ENCODE measurements around the gene PPP2R5E. TPM values are rescaled to one million over a fixed set of nuclear protein-coding genes. Genes with fewer than 3 reads are reported as not detected.

The PPP2R5E gene
- total and polyA plus RNA-seq, 2 of the 8 experiments (the other 6 are each of a cell fraction or from before 2014, with no cell fraction given): 6.8 to 64.6 TPM

DNA sequence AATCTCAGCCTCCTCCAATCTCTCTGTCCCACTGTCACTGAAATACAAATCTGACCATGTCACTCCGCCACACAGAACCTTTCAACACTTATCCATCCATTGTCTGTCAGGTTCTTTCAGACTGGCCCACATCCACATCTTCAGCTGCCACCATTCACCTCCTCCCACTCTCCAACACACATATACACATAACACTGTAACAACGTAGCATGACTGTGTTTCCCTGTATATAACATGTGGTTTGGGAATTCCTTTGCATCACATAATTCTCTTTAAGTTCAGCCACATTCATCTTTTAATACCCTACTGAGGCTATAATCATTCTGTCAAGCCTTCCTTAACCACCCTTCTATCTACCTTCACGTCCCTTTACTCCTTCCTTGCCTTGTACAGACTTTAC is 99.2 kb downstream of the PPP2R5E start:
- peaks cover 0 to 3% (median 0%) of the 10 kb centered on the region in 4 experiments; a peak in 1 of 8 replicates for H3K36me3 ChIP-seq (ENCODE audit: control insufficient read depth in 2 of 4, insufficient read depth in 4 of 4, low read length in 3 of 4)
- H3K4me1 ChIP-seq (replicated peaks in 1 of 4; ENCODE audit: control insufficient read depth in 3 of 4, insufficient read depth in 4 of 4, low read length in 3 of 4): no peaks in the 10 kb centered on the region
- H3K4me3 ChIP-seq (ENCODE audit: extremely low read depth in 1 of 4, insufficient read depth in 2 of 4, low read depth in 3 of 4, low read length in 4 of 4): no peak overlapping the region
- H3K4me2 ChIP-seq (ENCODE audit: insufficient read depth in 1 of 2, low read depth in 2 of 2, low read length in 2 of 2): no peak overlapping the region
- no peak overlapping the region for H3K18ac ChIP-seq (ENCODE audit: extremely low read depth, low read length)
- H3K23ac ChIP-seq (ENCODE audit: insufficient read length): no peak overlapping the region
- peaks cover 7 to 58% of the 10 kb centered on the region in 2 experiments for H3K79me2 ChIP-seq (ENCODE audit: control insufficient read depth in 1 of 2, insufficient read depth in 2 of 2, low read length in 2 of 2)
- H3K9me3 ChIP-seq (ENCODE audit: insufficient read depth in 2 of 2, low read depth in 1 of 2, low read length in 1 of 2): no peaks in the 10 kb centered on the region
- no peak for TF ChIP-seq GABPA (IDR thresholded peaks at IDR 0.05; ENCODE audit: borderline replicate concordance, insufficient read depth, low read length)
- no peak for TF ChIP-seq KDM1A (IDR thresholded peaks at IDR 0.05; ENCODE audit: borderline replicate concordance, low read length)
- TF ChIP-seq SP1 (IDR thresholded peaks at IDR 0.05; ENCODE audit: low read depth, low read length): no peak
- TF ChIP-seq SIX5 (IDR thresholded peaks at IDR 0.05; ENCODE audit: low read depth, low read length): no peak
- H3K27me3 ChIP-seq (replicated peaks in 1 of 4; ENCODE audit: control insufficient read depth in 3 of 4, extremely low read depth in 1 of 4, insufficient read depth in 3 of 4, low read length in 3 of 4): no peaks in the 10 kb centered on the region
- no peak overlapping the region for H4K91ac ChIP-seq (replicated peaks; ENCODE audit: insufficient read length, low read length)
- no peak overlapping the region for H3K9ac ChIP-seq (replicated peaks in 1 of 4; ENCODE audit: extremely low read depth in 1 of 4, low read depth in 3 of 4, low read length in 3 of 4)
- H4K20me1 ChIP-seq (replicated peaks in 1 of 2; ENCODE audit: control insufficient read depth in 1 of 2, insufficient read depth in 2 of 2, low read length in 2 of 2): peaks cover 0 to 7% of the 10 kb centered on the region in 2 experiments
- CTCF ChIA-PET (ENCODE audit: partially characterized antibody): no interaction called here
- no peak overlapping the region for H4K8ac ChIP-seq (ENCODE audit: extremely low read depth, insufficient read depth, low read length)
- no peak overlapping the region for H2BK5ac ChIP-seq (ENCODE audit: low read depth, low read length)
- no peak overlapping the region for H2BK20ac ChIP-seq (ENCODE audit: low read length)
- FAIRE-seq: no peak
- no peak overlapping the region for H2BK15ac ChIP-seq (ENCODE audit: low read length)
- peaks cover 7% of the 10 kb centered on the region for H3K79me1 ChIP-seq (ENCODE audit: low read depth, low read length)
- no peak overlapping the region for H3K4ac ChIP-seq (replicated peaks; ENCODE audit: insufficient read length, low read depth, low read length)
- WGBS, 2 experiments (ENCODE audit: extremely low coverage in 1 of 2, insufficient coverage in 1 of 2, insufficient read length in 1 of 2, insufficient replicate concordance in 2 of 2, low coverage in 1 of 2, low lambda C conversion rate in 2 of 2, missing lambda C conversion rate in 1 of 2): 82 to 100% methylated on average over 1 to 3 of the region's 3 CpGs
- H3K14ac ChIP-seq (ENCODE audit: insufficient read length): no peak overlapping the region
- no peak overlapping the region for H3K27ac ChIP-seq (ENCODE audit: low read depth, low read length)
- no peak overlapping the region for H2BK120ac ChIP-seq (replicated peaks; ENCODE audit: low read depth, low read length)
- DNase-seq (ENCODE audit: low read depth in 1 of 2, low spot score in 2 of 2): no peak
- no peak overlapping the region for H2AFZ ChIP-seq (ENCODE audit: low read length)
- H3K56ac ChIP-seq (replicated peaks; ENCODE audit: insufficient read length, low read depth, low read length): no peak overlapping the region
- no peak overlapping the region for H4K5ac ChIP-seq (ENCODE audit: insufficient read length, low read depth, low read length)
- no peak overlapping the region for H2AK5ac ChIP-seq (ENCODE audit: low read depth, low read length)
- POLR2A ChIA-PET (ENCODE audit: partially characterized antibody): no interaction called here
- no peaks in the 10 kb centered on the region for H3K23me2 ChIP-seq (ENCODE audit: low read depth, low read length)
- no peak overlapping the region for H2BK12ac ChIP-seq (ENCODE audit: low read depth, low read length)

Data from H1 (cell line).